Lung (tissue), 12 donors: Measurements from ENCODE around the gene FOXN3. TPM values are rescaled to one million over a fixed set of nuclear protein-coding genes. Genes with fewer than 3 reads are reported as not detected.

Experiments used
- ATAC-seq: fragments of 200-7000 bp; cut with Tn5 transposase; one replicate; pipeline ENCODE4 v1.9.1; 2020; ENCODE audit warnings: moderate number of reproducible peaks; ENCODE audit not compliant: insufficient read depth, low FRiP score
- DNase-seq, 3 donors: peaks; one replicate each; pipeline ENCODE4 v3.0.0-alpha.2; 2013 to 2017
- H3K27ac ChIP-seq, 2 donors: one replicate each; pipeline ENCODE4 v1.5.1; 2013; ENCODE audit warnings: mild to moderate bottlenecking in 2 of 2, moderate library complexity in 2 of 2, control low read depth in 1 of 2, inconsistent platforms in 1 of 2, low read depth in 1 of 2, low read length in 1 of 2
- H3K27me3 ChIP-seq, 3 donors: one replicate each; pipeline ENCODE4 v1.5.1; 2013; ENCODE audit warnings: low read length in 2 of 3; ENCODE audit not compliant: control insufficient read depth in 3 of 3, insufficient read depth in 3 of 3
- H3K36me3 ChIP-seq, 4 donors: one replicate each; pipeline ENCODE4 v1.5.1; 2013; ENCODE audit warnings: low read length in 4 of 4, mild to moderate bottlenecking in 1 of 4, moderate library complexity in 1 of 4; ENCODE audit not compliant: control insufficient read depth in 4 of 4, insufficient read depth in 4 of 4
- H3K4me1 ChIP-seq, 5 donors: one replicate each; pipeline ENCODE4 v1.5.1; 2013; ENCODE audit warnings: low read length in 5 of 5, mild to moderate bottlenecking in 2 of 5, moderate library complexity in 1 of 5; ENCODE audit not compliant: control insufficient read depth in 5 of 5, insufficient read depth in 5 of 5
- H3K4me3 ChIP-seq: one replicate; pipeline ENCODE4 v1.5.1; 2013; ENCODE audit warnings: mild to moderate bottlenecking, control low read depth, moderate library complexity
- H3K9ac ChIP-seq, 2 donors: one replicate each; pipeline ENCODE4 v1.5.1; 2013; ENCODE audit warnings: low read length in 2 of 2, control low read depth in 1 of 2; ENCODE audit not compliant: insufficient read depth in 1 of 2
- H3K9me3 ChIP-seq, 4 donors: one replicate each; pipeline ENCODE4 v1.5.1; 2013; ENCODE audit warnings: low read length in 3 of 4, mild to moderate bottlenecking in 1 of 4, moderate library complexity in 1 of 4; ENCODE audit not compliant: control insufficient read depth in 4 of 4, insufficient read depth in 3 of 4
- CTCF ChIP-seq: IDR thresholded peaks from 2 replicates; pipeline ENCODE4 v1.5.1; 2012; ENCODE audit warnings: mild to moderate bottlenecking; ENCODE audit errors: control extremely low read depth, extremely low read depth
- WGBS, 2 donors: extraction: QIAGEN DNeasy Blood & Tissue Kit; methylation state at CpG; one replicate each; pipeline ENCODE4 v1.1.7; 2013; 5-methylcytosine and 5-hydroxymethylcytosine counted together
- polyA plus RNA-seq, 2 donors: library from polyadenylated mRNA; stranded (reverse); fragments of 200-250 nt; gene quantifications; one replicate each; pipeline ENCODE4 v1.2.1, GENCODE V29; 2013
- total RNA-seq, 2 donors: library from RNA; depleted of rRNA in 1 of 2; stranded (reverse); fragments of >200 nt in 1 of 2; gene quantifications; one replicate each; pipeline ENCODE4 v1.2.1, GENCODE V29; 2014 to 2021
- donor health status: control.
- donor health status: control.
- donor health status: Bipolar disorder and iron deficiency.
- donor health status: healthy.
- donor health status: DM: yes; HTN: yes; CAD: no.

FOXN3 gene
- total and polyA plus RNA-seq, 4 donors: 12.7 to 69.7 (median 34.9) TPM

DNA sequence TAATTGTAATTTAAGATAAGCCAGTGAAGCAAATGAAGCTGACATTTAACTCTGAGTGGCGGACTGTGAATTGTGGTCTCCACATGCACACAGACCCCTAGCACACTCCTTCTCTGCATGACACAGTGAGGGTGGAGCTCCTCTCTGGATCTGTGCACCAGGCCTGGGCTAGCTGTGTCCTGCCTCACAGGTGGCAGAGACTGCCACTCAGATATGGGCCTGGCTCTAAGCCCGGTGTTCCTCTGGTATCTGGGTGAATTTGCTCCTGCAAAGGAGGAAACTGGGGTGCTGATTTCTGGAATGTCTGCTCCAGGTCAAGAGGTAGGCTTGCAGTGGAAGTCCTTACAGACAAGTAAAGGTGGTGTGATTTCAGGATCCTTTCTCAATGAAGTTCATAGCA, 282.4 kb downstream of the FOXN3 start:
- Histone ChIP-seq H3K4me3 (no peak overlapping the region), H3K36me3 (no peaks in the 10 kb centered on the region), H3K9ac (no peak overlapping the region), H3K9me3 (peaks cover 0 to 9% (median 3%) of the 10 kb centered on the region in 4 donors), H3K27me3 (no peaks in the 10 kb centered on the region), H3K27ac (no peak overlapping the region), H3K4me1 (peaks cover 0 to 5% (median 0%) of the 10 kb centered on the region in 5 donors)
- ATAC-seq: no peak
- no peak for DNase-seq
- no peak for TF ChIP-seq CTCF
- 80 to 92% methylated on average over 2 of the region's 2 CpGs for WGBS, 2 donors

GRCh38 chr14:89131004-89131750, 285.9 kb downstream of the FOXN3 start:
- TF ChIP-seq CTCF: no peak
- H3K4me3 ChIP-seq: no peak overlapping the region
- H3K4me1 ChIP-seq: peaks cover 0 to 1% (median 0%) of the 10 kb centered on the region in 5 donors
- peaks cover 0 to 3% (median 0%) of the 10 kb centered on the region in 4 donors for H3K9me3 ChIP-seq
- no peaks in the 10 kb centered on the region for H3K27me3 ChIP-seq
- DNase-seq (no peak), ATAC-seq (no peak)
- H3K9ac ChIP-seq: no peak overlapping the region
- H3K27ac ChIP-seq: no peak overlapping the region
- 90 to 96% methylated on average over 6 of the region's 6 CpGs for WGBS, 2 donors
- H3K36me3 ChIP-seq: no peaks in the 10 kb centered on the region

- 78 to 79% methylated on average over 6 of the region's 6 CpGs for WGBS, 2 donors
- TF ChIP-seq CTCF: no peak
- no peak overlapping the region for H3K4me3 ChIP-seq
- ATAC-seq (no peak), DNase-seq (peak in 1 of 3 donors; percentile 7)
- H3K36me3 ChIP-seq: no peaks in the 10 kb centered on the region
- no peak overlapping the region for H3K27ac ChIP-seq
- H3K4me1 ChIP-seq: peaks cover 0 to 1% (median 0%) of the 10 kb centered on the region in 5 donors
- no peak overlapping the region for H3K9ac ChIP-seq
- H3K9me3 ChIP-seq: no peaks in the 10 kb centered on the region
- no peaks in the 10 kb centered on the region for H3K27me3 ChIP-seq
These were observed 287.5 kb downstream of the FOXN3 start for GRCh38 chr14:89129570-89129969.
